T-cell (primary cell): Measurements from ENCODE around the gene HOXA6. TPM values are rescaled to one million over a fixed set of nuclear protein-coding genes. Genes with fewer than 3 reads are reported as not detected.

Experiments
- ATAC-seq, 4 experiments: fragments of 200-7000 bp in 3 of 4; fragments of 150-1000 bp in 1 of 4; cut with Tn5 transposase; replicated peaks in 1 of 4; 1 replicate in 3 of 4; 2 replicates in 1 of 4; pipeline ENCODE4 v1.10.0; 2021; ENCODE audit warnings: moderate library complexity in 3 of 4, mild to moderate bottlenecking in 2 of 4, moderate number of reproducible peaks in 1 of 4
- CTCF ChIA-PET, 2 donors: fragments of 300-600 bp; sonication (Branson Sonifier 250); formaldehyde crosslinking; loops; one replicate each; lab custom pipeline; 2022; ENCODE audit warnings: antibody characterized with exemption in 2 of 2; lab: Charles Lee
- POLR2A ChIA-PET, 2 donors: fragments of 300-600 bp; sonication (Branson Sonifier 250); formaldehyde crosslinking; loops; one replicate each; lab custom pipeline; 2022; ENCODE audit warnings: antibody characterized with exemption in 2 of 2; lab: Charles Lee
- DNase-seq, 35 experiments: peaks; one replicate each; pipeline versions ENCODE4 v3.0.0 to v3.0.0-alpha.2; 2013 to 2023
- H3K27ac ChIP-seq: one replicate; pipeline ENCODE4 v1.5.1; 2013; ENCODE audit warnings: low read length
- H3K27me3 ChIP-seq, 2 experiments: replicated peaks in 1 of 2; 1 replicate in 1 of 2; 2 replicates in 1 of 2; pipeline versions ENCODE4 v1.6.1 to v1.7.0; 2013; ENCODE audit warnings: low read length in 1 of 2, mixed read lengths in 1 of 2; ENCODE audit not compliant: control insufficient read depth in 2 of 2, insufficient read depth in 2 of 2; ENCODE audit errors: extremely low read depth in 1 of 2
- H3K36me3 ChIP-seq, 2 donors: 1 replicate in 1 of 2; 2 replicates in 1 of 2; pipeline versions ENCODE4 v1.6.1 to v1.7.0; 2013; ENCODE audit warnings: low read length in 1 of 2; ENCODE audit not compliant: control insufficient read depth in 2 of 2, insufficient read depth in 1 of 2; ENCODE audit errors: extremely low read depth in 1 of 2
- H3K4me1 ChIP-seq, 2 experiments: 1 replicate in 1 of 2; 2 replicates in 1 of 2; pipeline versions ENCODE4 v1.6.1 to v1.7.0; 2013; ENCODE audit warnings: low read length in 2 of 2, mixed read lengths in 1 of 2; ENCODE audit not compliant: insufficient read depth in 2 of 2, control insufficient read depth in 1 of 2; ENCODE audit errors: extremely low read depth in 1 of 2
- H3K4me3 ChIP-seq, 2 donors: 1 replicate in 1 of 2; 2 replicates in 1 of 2; pipeline versions ENCODE4 v1.5.1 to v1.7.0; 2013; ENCODE audit warnings: mild to moderate bottlenecking in 2 of 2, low read length in 1 of 2, moderate library complexity in 1 of 2; ENCODE audit not compliant: control insufficient read depth in 1 of 2; ENCODE audit errors: extremely low read depth in 1 of 2
- H3K9me3 ChIP-seq: 2 replicates; pipeline ENCODE4 v1.7.0; 2013
- H3K27ac Mint-ChIP-seq, 2 donors: one replicate each; pipeline ENCODE4 v1.8.0; 2020 to 2021; ENCODE audit warnings: mild to moderate bottlenecking in 2 of 2, mixed read lengths in 2 of 2
- H3K27me3 Mint-ChIP-seq, 2 donors: one replicate each; pipeline ENCODE4 v1.8.0; 2021 to 2022; ENCODE audit warnings: mixed read lengths in 2 of 2
- H3K36me3 Mint-ChIP-seq: one replicate; pipeline ENCODE4 v1.8.0; 2021; ENCODE audit warnings: mixed read lengths
- H3K4me1 Mint-ChIP-seq, 3 donors: one replicate each; pipeline ENCODE4 v1.8.0; 2020 to 2022; ENCODE audit warnings: mixed read lengths in 3 of 3, mild to moderate bottlenecking in 1 of 3
- H3K4me3 Mint-ChIP-seq, 3 donors: one replicate each; pipeline ENCODE4 v1.8.0; 2020 to 2022; ENCODE audit warnings: mild to moderate bottlenecking in 3 of 3, mixed read lengths in 3 of 3, moderate library complexity in 3 of 3
- H3K9me3 Mint-ChIP-seq, 3 donors: one replicate each; pipeline ENCODE4 v1.8.0; 2020 to 2022; ENCODE audit warnings: mixed read lengths in 3 of 3
- WGBS: methylation state at CpG from one replicate; pipeline ENCODE4 v1.1.5; 2013; ENCODE audit warnings: missing lambda C conversion rate; ENCODE audit not compliant: insufficient coverage; 5-methylcytosine and 5-hydroxymethylcytosine counted together
- total RNA-seq, 35 experiments: library from RNA in 6 of 35; stranded (reverse) in 6 of 35; fragments of 120-200 nt in 1 of 35; gene quantifications; one replicate each; pipeline versions ENCODE4 v1.2.1 to v1.2.4 and lab custom pipeline; 2013 to 2026

Gene HOXA6
- total RNA-seq, 5 donors from 2014 or later (not counting 1 experiment from before 2014, with no cell fraction given) = 0.50 to 0.65 TPM; not detected in 3

- CTCF ChIA-PET = no interaction called here
- 58% methylated on average over 2 of the region's 5 CpGs for WGBS
- H3K27me3 Mint-ChIP-seq = peaks cover 4 to 45% of the 10 kb centered on the region in 2 donors
Observed at GRCh38 chr7:27125986-27126394, 21.6 kb downstream of the HOXA6 start.

GRCh38 chr7:27124902-27125689 is 22.5 kb downstream of the HOXA6 start:
- Mint-ChIP-seq H3K9me3 (no peaks in the 10 kb centered on the region), H3K27me3 (peaks cover 4 to 45% of the 10 kb centered on the region in 2 donors), H3K36me3 (no peaks in the 10 kb centered on the region), H3K4me1 (peaks cover 0 to 1% (median 0%) of the 10 kb centered on the region in 3 donors), H3K27ac (no peak overlapping the region), H3K4me3 (no peak overlapping the region)
- Histone ChIP-seq H3K4me1 (no peaks in the 10 kb centered on the region), H3K4me3 (no peak overlapping the region), H3K27me3 (peaks cover 0 to 30% of the 10 kb centered on the region in 2 experiments), H3K36me3 (no peaks in the 10 kb centered on the region), H3K27ac (no peak overlapping the region), H3K9me3 (no peaks in the 10 kb centered on the region)
- WGBS = 100% methylated on average over 3 of the region's 8 CpGs
- POLR2A ChIA-PET = no interaction called here
- DNase-seq (no peak), ATAC-seq (no peak)
- CTCF ChIA-PET = no interaction called here

More at GRCh38 chr7:27125986-27126394, 21.6 kb downstream of the HOXA6 start:
- no peaks in the 10 kb centered on the region for H3K9me3 Mint-ChIP-seq
- H3K36me3 ChIP-seq = no peaks in the 10 kb centered on the region
- no peaks in the 10 kb centered on the region for H3K36me3 Mint-ChIP-seq
- H3K4me3 ChIP-seq = no peak overlapping the region
- no peaks in the 10 kb centered on the region for H3K9me3 ChIP-seq
- POLR2A ChIA-PET = no interaction called here
- H3K27me3 ChIP-seq = peaks cover 0 to 28% of the 10 kb centered on the region in 2 experiments
- no peak overlapping the region for H3K4me3 Mint-ChIP-seq
- no peak overlapping the region for H3K27ac Mint-ChIP-seq
- ATAC-seq (no peak), DNase-seq (no peak)
- H3K4me1 ChIP-seq = peaks cover 0 to under 1% of the 10 kb centered on the region in 2 experiments
- H3K4me1 Mint-ChIP-seq = peaks cover 0 to 1% (median 0%) of the 10 kb centered on the region in 3 donors
- H3K27ac ChIP-seq = no peak overlapping the region

GRCh38 chr7:27124096-27124901 is 23.3 kb downstream of the HOXA6 start:
- no peak for ATAC-seq

GRCh38 chr7:27123477-27124053 is 24.0 kb downstream of the HOXA6 start:
- Histone ChIP-seq H3K9me3 (no peaks in the 10 kb centered on the region), H3K27ac (no peak overlapping the region), H3K4me1 (no peaks in the 10 kb centered on the region), H3K36me3 (no peaks in the 10 kb centered on the region), H3K4me3 (no peak overlapping the region), H3K27me3 (peaks cover 0 to 25% of the 10 kb centered on the region in 2 experiments)
- no peaks in the 10 kb centered on the region for H3K36me3 Mint-ChIP-seq
- DNase-seq = no peak
- no peak overlapping the region for H3K4me3 Mint-ChIP-seq
- no peaks in the 10 kb centered on the region for H3K9me3 Mint-ChIP-seq
- no peak for ATAC-seq
- ChIA-PET POLR2A (no interaction called here), CTCF (no interaction called here)
- H3K27ac Mint-ChIP-seq = no peak overlapping the region
- peaks cover 4 to 37% of the 10 kb centered on the region in 2 donors for H3K27me3 Mint-ChIP-seq
- no peaks in the 10 kb centered on the region for H3K4me1 Mint-ChIP-seq
- WGBS = 98% methylated on average over 9 of the region's 26 CpGs

More at GRCh38 chr7:27124096-27124901, 23.3 kb downstream of the HOXA6 start:
- no peaks in the 10 kb centered on the region for H3K9me3 Mint-ChIP-seq
- H3K36me3 Mint-ChIP-seq = no peaks in the 10 kb centered on the region
- peaks cover 0 to 1% (median 0%) of the 10 kb centered on the region in 3 donors for H3K4me1 Mint-ChIP-seq
- Histone ChIP-seq H3K36me3 (no peaks in the 10 kb centered on the region), H3K4me1 (no peaks in the 10 kb centered on the region), H3K4me3 (no peak overlapping the region), H3K27ac (no peak overlapping the region), H3K27me3 (peaks cover 0 to 28% of the 10 kb centered on the region in 2 experiments), H3K9me3 (no peaks in the 10 kb centered on the region)
- no peak for DNase-seq
- WGBS = 97% methylated on average over 29 of the region's 43 CpGs
- CTCF ChIA-PET = no interaction called here
- no peak overlapping the region for H3K4me3 Mint-ChIP-seq
- POLR2A ChIA-PET = no interaction called here
- H3K27me3 Mint-ChIP-seq = peaks cover 4 to 43% of the 10 kb centered on the region in 2 donors
- H3K27ac Mint-ChIP-seq = no peak overlapping the region

- no peak for DNase-seq
- H3K9me3 Mint-ChIP-seq = no peaks in the 10 kb centered on the region
- no peaks in the 10 kb centered on the region for H3K36me3 Mint-ChIP-seq
- no peaks in the 10 kb centered on the region for H3K4me1 ChIP-seq
- H3K9me3 ChIP-seq = no peaks in the 10 kb centered on the region
- no peak overlapping the region for H3K4me3 ChIP-seq
- no peaks in the 10 kb centered on the region for H3K4me1 Mint-ChIP-seq
- no peak overlapping the region for H3K27ac Mint-ChIP-seq
- no peak overlapping the region for H3K27ac ChIP-seq
- CTCF ChIA-PET = no interaction called here
- H3K4me3 Mint-ChIP-seq = no peak overlapping the region
- H3K27me3 Mint-ChIP-seq = peaks cover 4 to 37% of the 10 kb centered on the region in 2 donors
- no peaks in the 10 kb centered on the region for H3K36me3 ChIP-seq
- ATAC-seq = no peak
- H3K27me3 ChIP-seq = peaks cover 0 to 28% of the 10 kb centered on the region in 2 experiments
- POLR2A ChIA-PET = no interaction called here
- 91% methylated on average over 8 of the region's 14 CpGs for WGBS
Observed at GRCh38 chr7:27123007-27123476, 24.5 kb downstream of the HOXA6 start.
